Caki2 (cell line): ENCODE data around the gene RPSA. TPM values are rescaled to one million over a fixed set of nuclear protein-coding genes. Genes with fewer than 3 reads are reported as not detected.
A peak's percentile ranks its signal among the peaks of the same experiment; 100 is the strongest.
"Not testable (repeated sequence)": the region's sequence is repeated elsewhere in the genome, so short reads cannot be mapped to it uniquely, and the experiment has no call there.

Experiments used
- DNase-seq: peaks from one replicate; pipeline ENCODE4 v3.0.0-alpha.2; 2015; ENCODE audit warnings: low read depth
- in situ Hi-C: cut with HindIII; loops from 2 replicates; pipeline ENCODE4 v1.10.0; 2016; ENCODE audit warnings: low sequenced_read_pairs, low pct_unique_long_range_greater_than_20kb, mixed read lengths
- total RNA-seq: library from RNA; depleted of rRNA; stranded (reverse); fragments of >200 nt; shearing (Covaris generic); gene quantifications from 2 replicates; pipeline ENCODE4 v1.2.3, GENCODE V29; 2014; ENCODE audit warnings: low replicate concordance; rRNA removed

The RPSA gene
- total RNA-seq, 1 experiment from 2014 or later = 1,136 TPM

GRCh38 chr3:39445927-39446326 is 39.4 kb downstream of the RPSA start:
- no peak for DNase-seq
- in situ Hi-C loops = no loop called here

GRCh38 chr3:39446444-39446843 is 39.9 kb downstream of the RPSA start:
- in situ Hi-C loops = no loop called here
- DNase-seq = no peak

- DNase-seq = peak; percentile 38
- in situ Hi-C loops = no loop called here
These were observed 41.3 kb downstream of the RPSA start for GRCh38 chr3:39447637-39448483.

GRCh38 chr3:39448506-39449233 is 42.1 kb downstream of the RPSA start:
- DNase-seq = no peak
- in situ Hi-C loops = no loop called here

- DNase-seq = no peak
- in situ Hi-C loops = no loop called here
These were observed 43.3 kb downstream of the RPSA start for GRCh38 chr3:39449796-39450195.

GRCh38 chr3:39453134-39453533 is 46.6 kb downstream of the RPSA start:
- in situ Hi-C loops = no loop called here
- no peak for DNase-seq

- DNase-seq, in situ Hi-C loops: not testable (repeated sequence)
These were observed 47.4 kb downstream of the RPSA start for GRCh38 chr3:39453872-39454271.

- in situ Hi-C loops = no loop called here
- DNase-seq = no peak
These were observed 48.2 kb downstream of the RPSA start for GRCh38 chr3:39454591-39455217.

- in situ Hi-C loops = no loop called here
- no peak for DNase-seq
These were observed 49.6 kb downstream of the RPSA start for GRCh38 chr3:39456159-39456558.

- DNase-seq = no peak
- in situ Hi-C loops = no loop called here
These were observed 50.8 kb downstream of the RPSA start for GRCh38 chr3:39457361-39457760.

GRCh38 chr3:39458579-39458978 is 52.1 kb downstream of the RPSA start:
- in situ Hi-C loops, DNase-seq: not testable (repeated sequence)

GRCh38 chr3:39460677-39461076 is 54.2 kb downstream of the RPSA start:
- in situ Hi-C loops = no loop called here
- DNase-seq = no peak

Other genes starting within 250 kb of the RPSA start
- gene XIRP1, start 214.1 kb upstream of the RPSA start, total RNA-seq = not detected in 2 replicates
- gene CX3CR1, start 126.7 kb upstream of the RPSA start, total RNA-seq = 0.06 TPM in 1 of 2 replicates, not detected in the other
- gene CCR8, start 77.0 kb upstream of the RPSA start, total RNA-seq = not detected in 2 replicates
- 18.1 and 35.4 TPM in 2 replicates for gene SLC25A38, start 23.4 kb upstream of the RPSA start, total RNA-seq
- not detected in 2 replicates for gene MOBP, start 61.0 kb downstream of the RPSA start, total RNA-seq